ENCODE results near the gene SCEL.

The SCEL gene

DNA sequence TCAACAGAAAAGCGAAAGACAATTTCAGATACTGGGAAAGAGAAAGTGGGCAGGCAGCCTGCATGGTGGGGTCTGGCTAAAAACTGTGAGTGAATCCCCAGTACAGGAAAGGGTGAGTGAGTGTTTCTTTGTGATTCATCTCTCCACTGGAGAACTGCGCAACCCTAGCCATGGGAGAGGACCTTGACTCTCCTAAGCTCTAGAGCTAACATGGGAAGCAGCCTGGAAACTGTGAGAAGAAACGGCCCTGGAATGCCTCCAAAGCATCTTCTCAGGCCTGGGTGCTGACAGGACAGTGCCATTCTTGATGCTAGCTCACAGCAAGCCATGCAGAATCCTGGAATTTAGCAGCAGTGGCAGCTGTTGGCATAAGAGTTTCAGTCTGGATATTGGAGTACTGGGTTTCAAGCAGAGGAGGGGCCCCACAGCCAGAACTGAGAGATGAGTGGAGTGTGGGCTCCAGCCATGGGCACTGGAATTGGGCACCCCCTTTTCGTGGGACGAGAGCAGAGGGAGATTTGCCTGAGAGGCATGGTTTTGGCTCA is 143.3 kb downstream of the SCEL start:
- DNase-seq, result no peak

DNA sequence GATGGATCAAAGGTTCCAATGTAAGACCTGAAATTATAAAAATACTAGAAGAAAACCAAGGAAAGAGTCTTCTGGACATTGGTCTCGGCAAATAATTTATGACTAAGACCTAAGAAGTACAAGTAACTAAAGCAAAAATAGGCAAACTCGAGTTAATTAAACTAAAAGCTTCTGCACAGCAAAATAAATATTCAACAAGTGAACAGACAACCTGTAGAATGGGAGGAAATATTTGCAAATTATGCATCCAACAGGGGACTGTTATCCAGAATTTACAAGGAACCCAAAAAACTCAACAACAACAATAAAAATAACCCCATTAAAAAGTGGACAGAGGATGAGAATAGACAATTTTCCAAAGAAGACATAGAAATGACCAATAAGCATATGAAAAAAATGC is 152.3 kb downstream of the SCEL start:
- DNase-seq, result no peak

GRCh38 chr13:77691871-77692270 is 156.4 kb downstream of the SCEL start:
- DNase-seq, result no peak

DNA sequence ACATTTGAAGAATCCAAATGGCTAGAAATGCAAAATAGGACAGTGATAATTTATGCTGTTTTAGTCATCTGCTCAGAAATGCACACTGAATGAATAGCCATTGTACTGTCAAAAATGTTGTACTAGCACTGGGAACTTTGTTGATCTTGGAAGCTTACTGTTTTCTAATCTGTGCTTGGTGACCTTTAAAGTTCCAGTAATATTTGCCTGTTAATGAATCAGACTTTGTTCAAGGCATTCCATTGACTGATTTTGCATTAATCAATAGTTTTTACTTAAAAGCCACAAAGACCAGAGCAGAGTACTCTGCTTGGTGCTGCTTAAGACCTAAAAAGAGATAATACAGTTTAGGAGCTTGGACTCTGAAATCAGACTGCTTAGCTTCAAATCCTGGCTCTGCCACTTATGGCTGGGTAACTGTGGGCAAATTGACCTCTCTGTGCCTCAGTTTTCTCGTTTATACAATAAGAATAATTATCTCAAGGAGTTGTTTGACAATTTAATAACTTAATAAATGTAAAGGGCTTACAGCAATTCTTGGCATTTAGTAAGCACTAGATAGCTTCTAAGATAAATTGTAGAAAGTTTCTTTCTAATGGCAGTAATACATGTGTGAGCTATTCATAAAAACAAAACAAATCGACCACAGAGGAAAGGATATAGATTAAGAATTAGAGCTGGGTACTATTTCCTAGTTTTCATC is 157.4 kb downstream of the SCEL start:
- no peak for DNase-seq

DNA sequence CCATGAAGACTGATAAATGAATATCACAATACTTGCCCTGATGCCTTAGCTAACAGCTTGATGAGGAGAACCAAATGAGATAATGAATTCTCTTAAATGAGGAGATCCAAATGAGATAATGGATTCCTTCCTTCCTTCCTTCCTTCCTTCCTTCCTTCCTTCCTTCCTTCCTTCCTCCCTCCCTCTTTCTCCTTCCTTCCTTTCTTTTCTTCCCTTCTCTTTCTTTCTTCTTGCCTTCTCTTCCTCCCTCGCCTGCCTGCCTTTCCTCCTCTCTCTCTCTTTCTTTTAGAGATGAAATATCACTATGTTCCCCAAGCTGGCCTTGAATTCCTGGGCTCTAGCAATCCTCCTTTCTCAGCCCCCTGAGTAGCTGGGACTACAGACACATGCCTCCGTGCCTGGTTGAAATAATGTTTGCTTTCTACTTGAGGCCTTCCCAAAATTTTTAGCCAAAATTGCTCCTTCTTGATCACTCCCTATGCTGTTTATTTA is 158.0 kb downstream of the SCEL start:
- no peak for DNase-seq
